Limb (tissue), 2 donors: ENCODE data around the gene DMD.

Source experiments
- DNase-seq, 2 donors: peaks; one replicate each; pipeline ENCODE4 v3.0.0-alpha.2; 2016; ENCODE audit errors: extremely low spot score in 2 of 2

Gene DMD

GRCh38 chrX:32514986-32515385, 696.4 kb downstream of the DMD start:
- no peak for DNase-seq

- no peak for DNase-seq
Observed at GRCh38 chrX:32501606-32502005, 709.7 kb downstream of the DMD start.

- no peak for DNase-seq
Observed at GRCh38 chrX:32496671-32497070, 714.7 kb downstream of the DMD start.

GRCh38 chrX:32495855-32496254, 715.5 kb downstream of the DMD start:
- DNase-seq, result no peak

- DNase-seq, result no peak
Observed at GRCh38 chrX:32489125-32489524, 722.2 kb downstream of the DMD start.

- peak in 1 of 2 donors; percentile 2 for DNase-seq
Observed at GRCh38 chrX:32483534-32484136, 727.7 kb downstream of the DMD start.

- DNase-seq, result no peak
Observed at GRCh38 chrX:32480019-32480418, 731.3 kb downstream of the DMD start.

- no peak for DNase-seq
Observed at GRCh38 chrX:32472364-32472763, 739.0 kb downstream of the DMD start.

- no peak for DNase-seq
Observed at GRCh38 chrX:32455704-32456103, 755.6 kb downstream of the DMD start.

GRCh38 chrX:32451954-32452695, 759.2 kb downstream of the DMD start:
- no peak for DNase-seq

- no peak for DNase-seq
Observed at GRCh38 chrX:32448945-32449344, 762.4 kb downstream of the DMD start.

GRCh38 chrX:32448320-32448719, 763.0 kb downstream of the DMD start:
- DNase-seq, result no peak

- no peak for DNase-seq
Observed at GRCh38 chrX:32447640-32448039, 763.7 kb downstream of the DMD start.

- DNase-seq, result no peak
Observed at GRCh38 chrX:32443841-32444240, 767.5 kb downstream of the DMD start.

- no peak for DNase-seq
Observed at GRCh38 chrX:32421266-32421665, 790.1 kb downstream of the DMD start.

- DNase-seq, result peak in 1 of 2 donors; percentile 36
Observed at GRCh38 chrX:32408389-32408788, 803.0 kb downstream of the DMD start.

- no peak for DNase-seq
Observed at GRCh38 chrX:32397562-32398216, 813.7 kb downstream of the DMD start.

GRCh38 chrX:32395878-32396277, 815.5 kb downstream of the DMD start:
- no peak for DNase-seq

GRCh38 chrX:32392655-32393054, 818.7 kb downstream of the DMD start:
- DNase-seq, result no peak

- DNase-seq, result peak in 1 of 2 donors; percentile 1
Observed at GRCh38 chrX:32370456-32371205, 840.7 kb downstream of the DMD start.

GRCh38 chrX:32293962-32294700, 917.2 kb downstream of the DMD start:
- no peak for DNase-seq
